Mesenteric fat pad (tissue), 1 donor: Measurements from ENCODE around the gene TRIM49B. TPM values are rescaled to one million over a fixed set of nuclear protein-coding genes. Genes with fewer than 3 reads are reported as not detected.
"Not testable (repeated sequence)": the region's sequence is repeated elsewhere in the genome, so short reads cannot be mapped to it uniquely, and the experiment has no call there.

Experiments
- DNase-seq: peaks from one replicate; pipeline ENCODE4 v3.0.0-alpha.2; 2020; ENCODE audit warnings: low spot score
- long read RNA-seq: library from polyadenylated mRNA; unstranded; transcript quantifications from one replicate; pipeline ENCODE4 v2.0.0, GENCODE V29; 2020
- total RNA-seq: library from RNA; stranded (reverse); fragmentation: NEBNext Ultra II Directional; extraction: Animal tissue kit (Norgen Biotek cat#: 25700); gene quantifications from one replicate; pipeline ENCODE4 v1.2.1, GENCODE V29; 2021
- donor health status: DM: yes; HTN: yes; CAD: no.

TRIM49B gene
- not detected for total RNA-seq
- long read RNA-seq, result 0 reads

GRCh38 chr11:49028523-49028922 is at the start of gene TRIM49B:
Gene TRIM49B, plus strand, starts transcription at chr11:49028823. Its CDS starts 2,777 bp downstream, at chr11:49031600.
- DNase-seq, result not testable (repeated sequence)

- not testable (repeated sequence) for DNase-seq
Measured at GRCh38 chr11:48983785-48984184, 44.8 kb upstream of the TRIM49B start, which contains the start of gene TRIM51G. Gene TRIM51G, minus strand, starts transcription at chr11:48983885. Its CDS starts 2,190 bp downstream, at chr11:48981695.

- not testable (repeated sequence) for DNase-seq
Measured at GRCh38 chr11:49048229-49048628, 19.6 kb downstream of the TRIM49B start.

- DNase-seq, result not testable (repeated sequence)
Measured at GRCh38 chr11:49049821-49050220, 21.2 kb downstream of the TRIM49B start.

- DNase-seq, result not testable (repeated sequence)
Measured at GRCh38 chr11:49059012-49059411, 30.4 kb downstream of the TRIM49B start, which contains the start of gene TRIM64C. Gene TRIM64C, minus strand, starts transcription at chr11:49059112. Its CDS starts 0 bp downstream, at chr11:49059112.

GRCh38 chr11:49069897-49070296 is 41.3 kb downstream of the TRIM49B start:
- DNase-seq, result not testable (repeated sequence)

Other genes with a start within 250 kb of the TRIM49B start
- gene TRIM51G, start 44.9 kb upstream of the TRIM49B start, total RNA-seq, result not detected
- gene TRIM64C, start 30.3 kb downstream of the TRIM49B start, total RNA-seq, result not detected
- 0.90 TPM for gene FOLH1, start 179.8 kb downstream of the TRIM49B start, total RNA-seq